WTC11 (cell line): ENCODE results near the gene SETMAR.

Experiments
- CTCF ChIP-seq: fragments of 200-600 bp; IDR thresholded peaks from 2 replicates; pipeline ENCODE4 v1.8.0; 2022; ENCODE audit warnings: antibody characterized with exemption
- JUN ChIP-seq: sonication (generic); formaldehyde crosslinking; IDR thresholded peaks from 2 replicates; pipeline ENCODE4 v1.8.0; 2023; ENCODE audit warnings: mild to moderate bottlenecking, missing genetic modification reagents
- ZNF512 ChIP-seq: sonication (generic); formaldehyde crosslinking; IDR thresholded peaks from 2 replicates; pipeline ENCODE4 v1.8.1; 2022; ENCODE audit warnings: missing genetic modification reagents, borderline replicate concordance

GRCh38 chr3:4322635-4323034 lies 19.5 kb downstream of the SETMAR start:
- TF ChIP-seq CTCF (no peak), JUN (CRISPR knock-in tag) (no peak), ZNF512 (CRISPR knock-in tag) (no peak)
